NT2/D1 (cell line): Measurements from ENCODE around the gene IGFBPL1.

Experiments used
- SUZ12 ChIP-seq: IDR thresholded peaks from 2 replicates; pipeline ENCODE4 v1.6.1; 2011; ENCODE audit not compliant: insufficient read length, insufficient read depth; ENCODE audit errors: extremely low read depth
- YY1 ChIP-seq: IDR thresholded peaks from 2 replicates; pipeline ENCODE4 v1.6.1; 2011; ENCODE audit not compliant: insufficient read length, insufficient read depth

- TF ChIP-seq YY1 (no peak), SUZ12 (no peak)
Measured at GRCh38 chr9:38382141-38382540, 42.1 kb downstream of the IGFBPL1 start.
